ENCODE results near the gene CTRB1. TPM values are rescaled to one million over a fixed set of nuclear protein-coding genes. Genes with fewer than 3 reads are reported as not detected.

The CTRB1 gene
- total and polyA plus RNA-seq, 8 donors, result 0.12 to 0.20 (median 0.20) TPM; not detected in 5

DNA sequence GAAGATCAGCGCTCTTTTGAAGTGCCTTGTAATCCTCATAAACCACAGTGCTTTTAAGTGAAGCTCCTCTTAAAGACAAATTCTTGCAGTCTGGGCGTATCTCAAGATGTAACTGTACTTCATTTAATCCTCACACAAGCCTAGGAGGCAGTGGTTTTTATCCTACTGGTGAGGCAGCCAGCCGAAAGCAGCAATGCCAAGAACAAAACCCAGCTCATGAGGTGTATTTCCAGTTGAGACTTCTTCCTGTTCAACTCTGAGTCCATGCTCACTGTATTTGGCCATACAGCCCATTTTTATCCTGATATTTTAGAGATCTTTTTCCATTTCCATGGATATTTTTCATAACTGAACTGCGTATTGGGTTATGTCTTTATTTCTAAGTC lies 25.5 kb upstream of the CTRB1 start:
- no peak overlapping the region for H3K27ac ChIP-seq
- no peaks in the 10 kb centered on the region for H3K9me3 ChIP-seq
- ATAC-seq, result no peak
- TF ChIP-seq, protein P1, sequence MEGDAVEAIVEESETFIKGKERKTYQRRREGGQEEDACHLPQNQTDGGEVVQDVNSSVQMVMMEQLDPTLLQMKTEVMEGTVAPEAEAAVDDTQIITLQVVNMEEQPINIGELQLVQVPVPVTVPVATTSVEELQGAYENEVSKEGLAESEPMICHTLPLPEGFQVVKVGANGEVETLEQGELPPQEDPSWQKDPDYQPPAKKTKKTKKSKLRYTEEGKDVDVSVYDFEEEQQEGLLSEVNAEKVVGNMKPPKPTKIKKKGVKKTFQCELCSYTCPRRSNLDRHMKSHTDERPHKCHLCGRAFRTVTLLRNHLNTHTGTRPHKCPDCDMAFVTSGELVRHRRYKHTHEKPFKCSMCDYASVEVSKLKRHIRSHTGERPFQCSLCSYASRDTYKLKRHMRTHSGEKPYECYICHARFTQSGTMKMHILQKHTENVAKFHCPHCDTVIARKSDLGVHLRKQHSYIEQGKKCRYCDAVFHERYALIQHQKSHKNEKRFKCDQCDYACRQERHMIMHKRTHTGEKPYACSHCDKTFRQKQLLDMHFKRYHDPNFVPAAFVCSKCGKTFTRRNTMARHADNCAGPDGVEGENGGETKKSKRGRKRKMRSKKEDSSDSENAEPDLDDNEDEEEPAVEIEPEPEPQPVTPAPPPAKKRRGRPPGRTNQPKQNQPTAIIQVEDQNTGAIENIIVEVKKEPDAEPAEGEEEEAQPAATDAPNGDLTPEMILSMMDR (IDR thresholded peaks at IDR 0.05), result no peak
- no peak overlapping the region for H3K4me3 ChIP-seq
- H3K36me3 ChIP-seq, result no peaks in the 10 kb centered on the region
- H3K27me3 ChIP-seq, result peaks cover 0 to 40% of the 10 kb centered on the region in 2 donors
- DNase-seq, result no peak
- intact Hi-C loops (cut with DNase I), result no loop called here
- H3K4me1 ChIP-seq, result no peaks in the 10 kb centered on the region

- no peak for ATAC-seq
- Histone ChIP-seq H3K4me1 (no peaks in the 10 kb centered on the region), H3K27ac (no peak overlapping the region), H3K4me3 (no peak overlapping the region), H3K27me3 (peaks cover 0 to 46% of the 10 kb centered on the region in 2 donors), H3K9me3 (no peaks in the 10 kb centered on the region), H3K36me3 (no peaks in the 10 kb centered on the region)
- intact Hi-C loops (cut with DNase I), result no loop called here
- TF ChIP-seq, protein P1 (IDR thresholded peaks at IDR 0.05), result no peak
- no peak for DNase-seq
Measured at GRCh38 chr16:75193730-75194444, 24.9 kb upstream of the CTRB1 start.

- TF ChIP-seq, protein P1 (IDR thresholded peaks at IDR 0.05), result no peak
- intact Hi-C loops (cut with DNase I), result no loop called here
- Histone ChIP-seq H3K4me3 (no peak overlapping the region), H3K9me3 (no peaks in the 10 kb centered on the region), H3K4me1 (no peaks in the 10 kb centered on the region), H3K27me3 (peaks cover 0 to 43% of the 10 kb centered on the region in 2 donors), H3K27ac (no peak overlapping the region), H3K36me3 (no peaks in the 10 kb centered on the region)
- ATAC-seq (no peak), DNase-seq (no peak)
Measured at GRCh38 chr16:75195811-75196790, 22.7 kb upstream of the CTRB1 start.

- Histone ChIP-seq H3K36me3 (no peaks in the 10 kb centered on the region), H3K4me3 (no peak overlapping the region), H3K27me3 (peaks cover 0 to 43% of the 10 kb centered on the region in 2 donors), H3K4me1 (no peaks in the 10 kb centered on the region), H3K9me3 (no peaks in the 10 kb centered on the region), H3K27ac (no peak overlapping the region)
- ATAC-seq (no peak), DNase-seq (no peak)
- intact Hi-C loops (cut with DNase I), result no loop called here
- TF ChIP-seq, protein P1 (IDR thresholded peaks at IDR 0.05), result no peak
Measured at GRCh38 chr16:75196836-75197235, 22.0 kb upstream of the CTRB1 start.
